Esophagus muscularis mucosa (tissue), 4 donors: ENCODE measurements around the gene CYB5R3. TPM values are rescaled to one million over a fixed set of nuclear protein-coding genes. Genes with fewer than 3 reads are reported as not detected.
A peak's percentile ranks its signal among the peaks of the same experiment; 100 is the strongest.

Experiments used
- DNase-seq: peaks from one replicate; pipeline ENCODE4 v3.0.0-alpha.2; 2017; ENCODE audit errors: extremely low spot score
- H3K27ac ChIP-seq, 4 donors: fragments of 200-600 bp; sonication (generic); replicated peaks in 1 of 4; 1 replicate in 3 of 4; 2 replicates in 1 of 4; pipeline ENCODE4 v1.5.1; 2016 to 2019; ENCODE audit warnings: mild to moderate bottlenecking in 1 of 4
- H3K27me3 ChIP-seq, 4 donors: fragments of 200-600 bp; sonication (generic); one replicate each; pipeline versions ENCODE4 v1.5.1 to v1.6.0; 2016 to 2019
- H3K36me3 ChIP-seq, 4 donors: fragments of 200-600 bp; sonication (generic); one replicate each; pipeline ENCODE4 v1.5.1; 2016 to 2019
- H3K4me1 ChIP-seq, 4 donors: fragments of 200-600 bp; sonication (generic); one replicate each; pipeline ENCODE4 v1.5.1; 2016 to 2019
- H3K4me3 ChIP-seq, 4 donors: fragments of 200-600 bp; sonication (generic); 1 replicate in 2 of 4; 2 replicates in 2 of 4; pipeline ENCODE4 v1.5.1; 2016 to 2019; ENCODE audit warnings: mild to moderate bottlenecking in 4 of 4, moderate library complexity in 1 of 4
- H3K9me3 ChIP-seq, 4 donors: fragments of 200-600 bp; sonication (generic); 1 replicate in 3 of 4; 2 replicates in 1 of 4; pipeline ENCODE4 v1.5.1; 2016 to 2019
- CTCF ChIP-seq, 3 experiments: fragments of 200-600 bp in 2 of 3; fragments of 450-650 bp in 1 of 3; sonication (generic) in 2 of 3; IDR thresholded peaks; one replicate each; pipeline ENCODE4 v1.5.1; 2017 to 2019; ENCODE audit warnings: antibody characterized with exemption in 3 of 3, mild to moderate bottlenecking in 2 of 3, moderate library complexity in 1 of 3
- EP300 ChIP-seq: sonication (generic); formaldehyde crosslinking; IDR thresholded peaks from one replicate; pipeline ENCODE4 v1.6.1; 2017; ENCODE audit warnings: antibody characterized with exemption
- POLR2A ChIP-seq: fragments of 450-650 bp; IDR thresholded peaks from one replicate; pipeline ENCODE4 v1.6.1; 2017; ENCODE audit warnings: antibody characterized with exemption, moderate library complexity, mild to moderate bottlenecking, low read depth
- POLR2AphosphoS5 ChIP-seq, 2 donors: sonication (generic); formaldehyde crosslinking; IDR thresholded peaks; one replicate each; pipeline ENCODE4 v1.6.1; 2017; ENCODE audit warnings: antibody characterized with exemption in 2 of 2
- WGBS: methylation state at CpG from one replicate; pipeline ENCODE4 v1.1.5; 2018; 5-methylcytosine and 5-hydroxymethylcytosine counted together
- intact Hi-C: fragments of 100-400 bp; cut with DNase I; formaldehyde crosslinking; loops from one replicate; pipeline ENCODE4 v1.15.1; 2023
- total RNA-seq, 4 donors: library from RNA; depleted of rRNA; stranded (reverse); fragments of >200 nt; gene quantifications; one replicate each; pipeline versions ENCODE4 v1.1.0 to v1.2.1, GENCODE V29; 2016

The CYB5R3 gene
- total RNA-seq, 4 donors from 2014 or later, result 154 to 287 (median 221) TPM

GRCh38 chr22:42648368-42649245 is 585 bp downstream of the CYB5R3 start:
- Histone ChIP-seq H3K36me3 (no peaks in the 10 kb centered on the region), H3K4me1 (peaks cover 53 to 58% (median 55%) of the 10 kb centered on the region in 4 donors), H3K27ac (peak overlapping the region; percentile 93 to 98 (median 96)), H3K4me3 (peak overlapping the region; percentile 89 to 95 (median 92)), H3K9me3 (no peaks in the 10 kb centered on the region), H3K27me3 (no peaks in the 10 kb centered on the region)
- DNase-seq, result no peak
- intact Hi-C loops, result no loop called here
- 5% methylated on average over 18 of the region's 49 CpGs for WGBS
- TF ChIP-seq POLR2AphosphoS5 (IDR thresholded peaks at IDR 0.05), result peak in 1 of 2 donors; percentile 77
- TF ChIP-seq POLR2A, result no peak
- no peak for TF ChIP-seq EP300

- intact Hi-C loops, result no loop called here
- Histone ChIP-seq H3K36me3 (no peaks in the 10 kb centered on the region), H3K27me3 (no peaks in the 10 kb centered on the region), H3K4me1 (peaks cover 60 to 64% (median 61%) of the 10 kb centered on the region in 4 donors), H3K27ac (peak overlapping the region; percentile 93 to 98 (median 96)), H3K9me3 (no peaks in the 10 kb centered on the region), H3K4me3 (peak overlapping the region; percentile 89 to 95 (median 92))
- no peak for DNase-seq
- TF ChIP-seq CTCF (IDR thresholded peaks at IDR 0.05), result no peak
- no peak for TF ChIP-seq POLR2A
- TF ChIP-seq POLR2AphosphoS5 (IDR thresholded peaks at IDR 0.05), result no peak
- TF ChIP-seq EP300, result no peak
- 72% methylated on average over 4 of the region's 4 CpGs for whole genome bisulfite sequencing
Observed at GRCh38 chr22:42648017-42648367, 1.2 kb downstream of the CYB5R3 start.

DNA sequence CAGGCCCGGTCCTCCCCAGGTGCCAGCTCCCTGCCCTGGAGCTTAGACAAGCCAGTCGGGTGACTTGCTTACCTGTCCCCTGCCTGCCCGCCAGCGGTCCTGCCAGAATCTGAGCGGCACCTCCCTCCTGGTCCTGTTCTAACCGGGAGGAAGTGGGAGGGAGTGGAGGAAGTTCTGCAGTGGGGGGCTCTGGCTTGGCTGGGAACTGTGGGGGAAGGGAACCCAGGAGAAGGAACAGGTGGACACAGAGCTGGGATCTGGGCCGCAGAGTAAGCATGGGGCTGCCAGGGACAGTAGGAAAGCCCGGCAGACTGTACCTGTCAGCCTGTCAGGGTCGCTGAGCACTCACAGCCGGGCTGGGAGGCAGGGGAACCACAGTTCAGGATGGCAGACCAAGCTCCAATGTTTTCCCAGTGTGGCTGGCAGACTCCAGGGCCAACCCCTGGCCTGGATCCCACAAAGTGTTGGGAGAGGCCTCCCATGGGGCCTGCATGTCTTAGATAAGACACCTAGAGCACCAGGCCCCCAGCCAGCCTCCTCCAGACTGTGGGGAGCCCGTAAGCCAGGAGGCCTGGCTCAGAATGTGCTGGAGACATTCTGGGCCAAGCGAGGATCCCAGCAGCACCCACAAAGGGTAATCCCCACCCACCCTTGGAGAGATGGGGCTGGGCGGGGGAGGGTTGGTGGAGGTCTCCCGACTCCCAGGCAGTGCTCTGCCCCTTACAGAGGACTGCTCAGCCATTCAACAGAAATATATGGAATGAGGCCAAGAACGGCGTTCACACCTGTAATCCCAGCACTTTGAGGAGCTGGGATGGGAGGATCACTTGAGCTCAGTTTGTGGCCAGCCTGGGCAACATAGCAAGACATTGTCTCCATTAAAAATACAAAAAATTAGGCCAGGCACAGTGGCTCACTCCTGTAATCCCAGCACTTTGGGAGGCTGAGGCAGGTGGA is 2.3 kb downstream of the CYB5R3 start:
- intact Hi-C loops, result no loop called here
- H3K9me3 ChIP-seq, result no peaks in the 10 kb centered on the region
- peaks cover 71 to 75% (median 73%) of the 10 kb centered on the region in 4 donors for H3K4me1 ChIP-seq
- peak overlapping the region; percentile 37 to 50 (median 40) for H3K4me3 ChIP-seq
- DNase-seq, result no peak
- no peaks in the 10 kb centered on the region for H3K27me3 ChIP-seq
- 28% methylated on average over 9 of the region's 16 CpGs for WGBS
- H3K27ac ChIP-seq, result peak overlapping the region; percentile 93 to 98 (median 96)
- no peaks in the 10 kb centered on the region for H3K36me3 ChIP-seq
- TF ChIP-seq POLR2A (no peak), CTCF (IDR thresholded peaks at IDR 0.05) (no peak), EP300 (no peak), POLR2AphosphoS5 (IDR thresholded peaks at IDR 0.05) (peak in 1 of 2 donors; percentile 42)

DNA sequence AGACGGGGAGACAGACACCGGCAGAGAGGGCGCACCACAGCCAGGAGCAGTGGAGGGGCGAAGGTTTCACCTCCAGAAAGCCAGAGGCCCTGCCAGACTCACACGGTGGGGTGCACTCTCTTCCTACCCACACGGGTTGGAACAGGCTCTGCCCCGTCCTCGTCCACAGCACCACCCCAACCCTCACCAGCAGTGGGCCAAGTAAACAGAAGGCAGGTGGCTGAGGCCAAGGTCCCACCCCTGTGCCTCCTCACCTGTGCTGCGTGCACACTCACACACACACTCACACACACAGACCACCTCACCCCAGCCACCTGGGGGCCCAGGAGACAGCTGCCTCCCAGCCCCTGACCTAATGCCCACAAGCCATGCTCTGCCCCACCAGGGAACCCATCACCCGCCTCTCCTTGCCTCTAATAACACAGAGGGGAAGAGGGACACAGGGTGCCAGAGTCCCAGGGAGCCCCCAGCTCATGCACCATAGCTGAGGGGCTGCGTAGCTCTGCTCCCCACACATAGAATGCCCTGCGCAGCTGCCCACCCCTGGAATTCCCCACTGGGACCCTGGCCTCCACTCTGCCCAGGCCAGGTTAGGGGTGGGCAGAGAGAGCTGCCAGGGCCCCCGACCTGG is 3.1 kb downstream of the CYB5R3 start:
- peak overlapping the region; percentile 37 to 50 (median 40) for H3K4me3 ChIP-seq
- H3K36me3 ChIP-seq, result no peaks in the 10 kb centered on the region
- no peak for DNase-seq
- peaks cover 78 to 82% (median 80%) of the 10 kb centered on the region in 4 donors for H3K4me1 ChIP-seq
- 53% methylated on average over 9 of the region's 13 CpGs for WGBS
- H3K9me3 ChIP-seq, result no peaks in the 10 kb centered on the region
- H3K27ac ChIP-seq, result peak overlapping the region; percentile 93 to 98 (median 96)
- H3K27me3 ChIP-seq, result no peaks in the 10 kb centered on the region
- TF ChIP-seq POLR2AphosphoS5 (IDR thresholded peaks at IDR 0.05) (no peak), EP300 (no peak), POLR2A (no peak), CTCF (IDR thresholded peaks at IDR 0.05) (no peak)
- intact Hi-C loops, result no loop called here
